ENCODE measurements around the gene ZNF346.

The ZNF346 gene

GRCh38 chr5:177100714-177101121, 78.2 kb downstream of the ZNF346 start:
- no peak overlapping the region for H2BK120ac ChIP-seq (ENCODE audit: low read depth, low read length)
- no peak overlapping the region for H3K4me3 ChIP-seq (ENCODE audit: low read length)
- H3K23ac ChIP-seq (ENCODE audit: low read length), result no peak overlapping the region
- no CpG with 5 or more reads among the region's 6 CpGs for WGBS (ENCODE audit: extremely low coverage, insufficient coverage, low lambda C conversion rate)
- H3K79me1 ChIP-seq (ENCODE audit: low read length), result no peaks in the 10 kb centered on the region
- DNase-seq, result no peak
- H3K36me3 ChIP-seq (ENCODE audit: control insufficient read depth, insufficient read depth, low read length), result no peaks in the 10 kb centered on the region
- H2AK5ac ChIP-seq (ENCODE audit: low read length), result no peak overlapping the region
- H3K4ac ChIP-seq (ENCODE audit: low read depth, low read length), result no peak overlapping the region
- no peaks in the 10 kb centered on the region for H3K4me1 ChIP-seq (ENCODE audit: control insufficient read depth, low read depth, low read length)
- H2BK5ac ChIP-seq (ENCODE audit: low read length), result no peak overlapping the region
- H3K18ac ChIP-seq (ENCODE audit: low read length), result no peak overlapping the region
- no peak overlapping the region for H4K5ac ChIP-seq (ENCODE audit: low read length)
- no peaks in the 10 kb centered on the region for H3K27me3 ChIP-seq (ENCODE audit: insufficient read depth, low read length, poor library complexity)
- H3K56ac ChIP-seq (ENCODE audit: low read length), result no peak overlapping the region
- no peak overlapping the region for H3K9ac ChIP-seq (ENCODE audit: low read length)
- H3K27ac ChIP-seq (ENCODE audit: low read depth, low read length), result no peak overlapping the region
- H2BK15ac ChIP-seq (replicated peaks; ENCODE audit: low read depth), result no peak overlapping the region
- no peaks in the 10 kb centered on the region for H3K79me2 ChIP-seq (ENCODE audit: control insufficient read depth, insufficient read depth, low read length)
- H3K4me2 ChIP-seq (ENCODE audit: low read length), result no peak overlapping the region
- H4K8ac ChIP-seq (ENCODE audit: low read depth, low read length), result no peak overlapping the region

- H3K4me1 ChIP-seq (ENCODE audit: control insufficient read depth, low read depth, low read length), result no peaks in the 10 kb centered on the region
- no peak overlapping the region for H2BK5ac ChIP-seq (ENCODE audit: low read length)
- H3K27ac ChIP-seq (ENCODE audit: low read depth, low read length), result no peak overlapping the region
- no peak overlapping the region for H4K5ac ChIP-seq (ENCODE audit: low read length)
- no peak overlapping the region for H3K4me3 ChIP-seq (ENCODE audit: low read length)
- H4K8ac ChIP-seq (ENCODE audit: low read depth, low read length), result no peak overlapping the region
- H3K79me2 ChIP-seq (ENCODE audit: control insufficient read depth, insufficient read depth, low read length), result no peaks in the 10 kb centered on the region
- H3K79me1 ChIP-seq (ENCODE audit: low read length), result no peaks in the 10 kb centered on the region
- no peak overlapping the region for H2BK15ac ChIP-seq (replicated peaks; ENCODE audit: low read depth)
- no peak overlapping the region for H2BK120ac ChIP-seq (ENCODE audit: low read depth, low read length)
- no peak overlapping the region for H3K56ac ChIP-seq (ENCODE audit: low read length)
- no peak overlapping the region for H3K4me2 ChIP-seq (ENCODE audit: low read length)
- no CpG with 5 or more reads among the region's 9 CpGs for WGBS (ENCODE audit: extremely low coverage, insufficient coverage, low lambda C conversion rate)
- H2AK5ac ChIP-seq (ENCODE audit: low read length), result no peak overlapping the region
- H3K27me3 ChIP-seq (ENCODE audit: insufficient read depth, low read length, poor library complexity), result no peaks in the 10 kb centered on the region
- no peak overlapping the region for H3K9ac ChIP-seq (ENCODE audit: low read length)
- no peak overlapping the region for H3K23ac ChIP-seq (ENCODE audit: low read length)
- H3K18ac ChIP-seq (ENCODE audit: low read length), result no peak overlapping the region
- no peak for DNase-seq
- H3K36me3 ChIP-seq (ENCODE audit: control insufficient read depth, insufficient read depth, low read length), result no peaks in the 10 kb centered on the region
- no peak overlapping the region for H3K4ac ChIP-seq (ENCODE audit: low read depth, low read length)
Observed at GRCh38 chr5:177103523-177104253, 81.2 kb downstream of the ZNF346 start.

- no peak overlapping the region for H3K18ac ChIP-seq (ENCODE audit: low read length)
Observed at GRCh38 chr5:177105691-177106476, 83.4 kb downstream of the ZNF346 start.

GRCh38 chr5:177107159-177107558, 84.7 kb downstream of the ZNF346 start:
- H3K79me1 ChIP-seq (ENCODE audit: low read length), result no peaks in the 10 kb centered on the region
- no peaks in the 10 kb centered on the region for H3K36me3 ChIP-seq (ENCODE audit: control insufficient read depth, insufficient read depth, low read length)
- no peak overlapping the region for H4K5ac ChIP-seq (ENCODE audit: low read length)
- H3K18ac ChIP-seq (ENCODE audit: low read length), result no peak overlapping the region
- no peak overlapping the region for H3K4me2 ChIP-seq (ENCODE audit: low read length)
- no peaks in the 10 kb centered on the region for H3K27me3 ChIP-seq (ENCODE audit: insufficient read depth, low read length, poor library complexity)
- H3K4me1 ChIP-seq (ENCODE audit: control insufficient read depth, low read depth, low read length), result no peaks in the 10 kb centered on the region
- no peak overlapping the region for H2BK15ac ChIP-seq (replicated peaks; ENCODE audit: low read depth)
- H2BK5ac ChIP-seq (ENCODE audit: low read length), result no peak overlapping the region
- H2AK5ac ChIP-seq (ENCODE audit: low read length), result no peak overlapping the region
- no peak overlapping the region for H2BK120ac ChIP-seq (ENCODE audit: low read depth, low read length)
- no peak overlapping the region for H3K4ac ChIP-seq (ENCODE audit: low read depth, low read length)
- WGBS (ENCODE audit: extremely low coverage, insufficient coverage, low lambda C conversion rate), result no CpG with 5 or more reads among the region's 4 CpGs
- no peak overlapping the region for H3K4me3 ChIP-seq (ENCODE audit: low read length)
- H3K23ac ChIP-seq (ENCODE audit: low read length), result no peak overlapping the region
- no peak overlapping the region for H3K56ac ChIP-seq (ENCODE audit: low read length)
- H4K8ac ChIP-seq (ENCODE audit: low read depth, low read length), result no peak overlapping the region
- no peaks in the 10 kb centered on the region for H3K79me2 ChIP-seq (ENCODE audit: control insufficient read depth, insufficient read depth, low read length)
- no peak for DNase-seq
- H3K9ac ChIP-seq (ENCODE audit: low read length), result no peak overlapping the region
- no peak overlapping the region for H3K27ac ChIP-seq (ENCODE audit: low read depth, low read length)

More at GRCh38 chr5:177105691-177106476, 83.4 kb downstream of the ZNF346 start:
- no peak overlapping the region for H3K4me2 ChIP-seq (ENCODE audit: low read length)
- no peaks in the 10 kb centered on the region for H3K4me1 ChIP-seq (ENCODE audit: control insufficient read depth, low read depth, low read length)
- no peak overlapping the region for H3K27ac ChIP-seq (ENCODE audit: low read depth, low read length)
- H3K27me3 ChIP-seq (ENCODE audit: insufficient read depth, low read length, poor library complexity), result no peaks in the 10 kb centered on the region
- H3K36me3 ChIP-seq (ENCODE audit: control insufficient read depth, insufficient read depth, low read length), result no peaks in the 10 kb centered on the region
- no peak overlapping the region for H2AK5ac ChIP-seq (ENCODE audit: low read length)
- no peak overlapping the region for H2BK5ac ChIP-seq (ENCODE audit: low read length)
- no peak overlapping the region for H3K4me3 ChIP-seq (ENCODE audit: low read length)
- no peak overlapping the region for H3K9ac ChIP-seq (ENCODE audit: low read length)
- no peak overlapping the region for H4K5ac ChIP-seq (ENCODE audit: low read length)
- no peak overlapping the region for H4K8ac ChIP-seq (ENCODE audit: low read depth, low read length)
- no peaks in the 10 kb centered on the region for H3K79me1 ChIP-seq (ENCODE audit: low read length)
- H2BK120ac ChIP-seq (ENCODE audit: low read depth, low read length), result no peak overlapping the region
- H3K23ac ChIP-seq (ENCODE audit: low read length), result no peak overlapping the region
- H2BK15ac ChIP-seq (replicated peaks; ENCODE audit: low read depth), result no peak overlapping the region
- DNase-seq, result no peak
- WGBS (ENCODE audit: extremely low coverage, insufficient coverage, low lambda C conversion rate), result no CpG with 5 or more reads among the region's 24 CpGs
- peak overlapping the region; percentile 19 for H3K56ac ChIP-seq (ENCODE audit: low read length)
- H3K79me2 ChIP-seq (ENCODE audit: control insufficient read depth, insufficient read depth, low read length), result no peaks in the 10 kb centered on the region
- no peak overlapping the region for H3K4ac ChIP-seq (ENCODE audit: low read depth, low read length)

- no CpG with 5 or more reads among the region's 9 CpGs for WGBS (ENCODE audit: extremely low coverage, insufficient coverage, low lambda C conversion rate)
- Histone ChIP-seq H3K18ac (ENCODE audit: low read length) (no peak overlapping the region), H2AK5ac (ENCODE audit: low read length) (no peak overlapping the region), H3K4me1 (ENCODE audit: control insufficient read depth, low read depth, low read length) (no peaks in the 10 kb centered on the region), H3K23ac (ENCODE audit: low read length) (no peak overlapping the region), H3K9ac (ENCODE audit: low read length) (no peak overlapping the region), H4K8ac (ENCODE audit: low read depth, low read length) (no peak overlapping the region), H2BK120ac (ENCODE audit: low read depth, low read length) (no peak overlapping the region), H3K4ac (ENCODE audit: low read depth, low read length) (no peak overlapping the region), H3K79me2 (ENCODE audit: control insufficient read depth, insufficient read depth, low read length) (no peaks in the 10 kb centered on the region), H2BK5ac (ENCODE audit: low read length) (no peak overlapping the region), H2BK15ac (replicated peaks; ENCODE audit: low read depth) (no peak overlapping the region), H3K56ac (ENCODE audit: low read length) (no peak overlapping the region), H3K4me3 (ENCODE audit: low read length) (no peak overlapping the region), H3K79me1 (ENCODE audit: low read length) (no peaks in the 10 kb centered on the region), H3K27me3 (ENCODE audit: insufficient read depth, low read length, poor library complexity) (no peaks in the 10 kb centered on the region), H4K5ac (ENCODE audit: low read length) (no peak overlapping the region), H3K36me3 (ENCODE audit: control insufficient read depth, insufficient read depth, low read length) (no peaks in the 10 kb centered on the region), H3K4me2 (ENCODE audit: low read length) (no peak overlapping the region), H3K27ac (ENCODE audit: low read depth, low read length) (no peak overlapping the region)
- DNase-seq, result no peak
Observed at GRCh38 chr5:177109810-177110209, 87.3 kb downstream of the ZNF346 start.

Measured in mesendoderm (in vitro differentiated cells).